HG02571 (cell line): ENCODE results near the gene CDC14A.
"Not testable (repeated sequence)": the region's sequence is repeated elsewhere in the genome, so short reads cannot be mapped to it uniquely, and the experiment has no call there.

Experiments
- ATAC-seq: cut with Tn5 transposase; IDR thresholded peaks from one replicate; pipeline ENCODE4 v1.9.1; 2021; ENCODE audit warnings: mild to moderate bottlenecking, moderate library complexity; ENCODE audit not compliant: unreplicated experiment

Gene CDC14A

DNA sequence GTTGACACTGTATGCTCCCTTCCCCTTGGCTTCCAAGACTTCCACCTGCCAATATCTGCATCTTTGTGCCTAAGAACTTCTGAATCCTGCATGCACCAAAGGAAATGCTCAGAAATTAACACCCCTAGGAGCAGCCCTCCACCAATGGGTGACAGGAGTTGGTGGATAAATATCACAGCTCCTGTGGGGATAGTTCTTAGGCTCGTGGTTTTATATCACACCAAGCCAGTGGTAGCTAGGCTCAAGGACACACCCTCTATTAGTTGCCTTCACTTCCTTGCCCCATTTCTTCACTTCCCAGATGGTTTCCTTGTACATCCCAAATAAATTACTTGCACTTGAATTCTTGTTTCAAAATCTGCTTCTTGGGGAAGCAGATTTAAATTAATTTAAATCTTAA lies 16.9 kb upstream of the CDC14A start:
- ATAC-seq, result no peak

DNA sequence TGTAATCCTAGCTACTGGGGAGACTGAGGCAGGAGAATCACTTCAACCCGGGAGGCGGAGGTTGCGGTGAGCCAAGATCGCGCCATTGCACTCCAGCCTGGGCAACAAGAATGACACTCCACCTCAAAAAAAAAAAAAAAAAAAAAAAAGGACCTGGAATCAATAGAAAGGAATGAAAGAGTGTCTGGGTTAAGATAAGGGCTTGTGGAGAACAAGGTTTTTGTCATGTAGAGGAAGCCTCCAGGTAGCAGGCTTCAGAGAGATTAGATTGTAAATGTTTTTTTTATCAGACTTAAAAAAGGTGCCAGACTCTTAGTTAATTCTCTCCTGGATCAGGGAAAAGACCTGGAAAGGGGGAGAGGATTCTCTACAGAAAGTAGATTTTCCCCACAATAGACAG lies 14.4 kb upstream of the CDC14A start:
- not testable (repeated sequence) for ATAC-seq

DNA sequence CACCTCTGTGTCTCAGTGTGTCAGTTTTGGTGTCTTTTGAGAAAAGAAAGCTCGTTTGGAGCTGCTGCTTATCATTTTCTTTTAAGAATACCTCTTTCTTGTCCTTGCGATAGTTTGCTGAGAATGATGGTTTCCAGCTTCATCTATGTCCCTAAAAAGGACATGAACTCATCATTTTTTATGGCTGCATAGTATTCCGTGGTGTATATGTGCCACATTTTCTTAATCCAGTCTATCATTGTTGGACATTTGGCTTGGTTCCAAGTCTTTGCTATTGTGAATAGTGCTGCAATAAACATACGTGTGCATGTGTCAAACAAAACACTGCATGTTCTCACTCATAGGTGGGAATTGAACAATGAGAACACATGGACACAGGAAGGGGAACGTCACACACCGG lies 12.6 kb upstream of the CDC14A start:
- ATAC-seq, result not testable (repeated sequence)

DNA sequence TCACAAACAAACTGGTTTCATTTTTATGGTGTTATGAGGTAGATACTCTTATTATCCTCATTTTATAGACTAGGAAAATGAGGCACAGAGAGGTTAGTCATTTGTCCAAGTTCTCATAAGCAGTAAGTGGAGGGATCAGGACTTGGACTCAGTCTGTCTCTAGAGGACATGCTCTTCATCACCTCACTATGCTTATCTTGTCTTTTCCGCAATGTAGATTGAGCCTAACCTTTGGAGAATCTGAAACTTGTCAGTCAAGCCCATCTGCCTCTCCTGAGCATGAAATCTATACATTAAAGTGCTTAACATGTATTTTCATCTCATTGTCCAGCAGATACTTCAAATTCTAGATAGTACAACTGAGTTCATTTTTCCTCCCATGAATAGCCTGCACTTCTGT lies 11.8 kb upstream of the CDC14A start:
- no peak for ATAC-seq

DNA sequence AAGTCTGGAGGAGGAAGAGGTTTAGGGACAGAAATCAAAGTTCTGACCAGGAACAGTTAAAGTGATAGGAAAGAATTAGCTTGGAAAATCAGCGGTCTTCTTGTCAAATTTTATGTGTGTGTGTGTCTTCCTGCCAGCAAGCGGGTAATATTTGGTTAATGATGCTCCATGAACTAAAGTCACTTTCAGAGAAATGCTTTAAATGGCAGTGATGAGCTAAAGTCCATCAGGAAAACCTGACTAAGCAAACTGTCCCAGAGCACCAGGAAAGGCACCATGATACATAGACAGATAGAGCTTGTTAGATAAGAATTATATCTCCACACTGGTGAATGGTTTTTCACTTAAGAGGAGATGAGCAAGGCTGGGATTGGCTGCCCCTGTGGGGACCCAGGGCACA lies 10.0 kb upstream of the CDC14A start:
- no peak for ATAC-seq

DNA sequence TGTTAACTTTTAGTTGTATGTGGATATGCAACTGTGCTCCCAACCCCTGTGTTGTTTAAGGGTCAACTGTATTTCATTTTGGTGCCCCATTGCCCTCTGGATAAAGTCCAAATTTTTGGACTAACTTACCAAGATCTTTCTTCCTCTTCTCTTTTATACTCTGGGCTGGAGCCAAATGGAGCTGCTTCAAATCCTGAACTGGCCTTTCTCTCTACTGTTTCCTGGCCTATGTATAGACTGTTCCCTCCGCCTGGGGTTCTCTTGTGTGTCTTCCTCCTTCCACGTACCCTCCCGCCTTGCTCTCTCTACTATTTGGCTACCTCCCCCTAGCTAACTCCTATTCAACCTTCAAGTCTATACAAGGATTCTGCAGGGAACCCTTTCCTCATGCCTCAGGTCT lies 8.4 kb upstream of the CDC14A start:
- ATAC-seq, result no peak

DNA sequence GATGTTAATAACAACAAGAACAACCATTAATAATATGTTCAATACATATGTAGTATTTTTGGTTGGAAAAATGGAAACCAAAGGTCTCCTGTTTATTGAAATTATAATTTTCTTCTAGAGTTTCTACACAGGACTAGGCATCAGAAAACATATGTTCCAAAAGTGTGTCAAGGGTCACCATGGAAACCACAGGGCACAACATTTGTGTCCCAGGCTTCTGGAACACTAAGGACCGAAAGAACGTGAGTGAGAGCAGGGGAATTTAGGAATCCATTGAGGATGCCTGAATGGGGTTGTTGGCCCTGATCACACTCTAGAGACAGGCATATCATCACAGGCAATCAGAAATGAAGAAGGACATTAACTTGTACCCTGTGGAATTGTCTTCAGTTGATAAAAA lies 7.5 kb upstream of the CDC14A start:
- ATAC-seq, result no peak

DNA sequence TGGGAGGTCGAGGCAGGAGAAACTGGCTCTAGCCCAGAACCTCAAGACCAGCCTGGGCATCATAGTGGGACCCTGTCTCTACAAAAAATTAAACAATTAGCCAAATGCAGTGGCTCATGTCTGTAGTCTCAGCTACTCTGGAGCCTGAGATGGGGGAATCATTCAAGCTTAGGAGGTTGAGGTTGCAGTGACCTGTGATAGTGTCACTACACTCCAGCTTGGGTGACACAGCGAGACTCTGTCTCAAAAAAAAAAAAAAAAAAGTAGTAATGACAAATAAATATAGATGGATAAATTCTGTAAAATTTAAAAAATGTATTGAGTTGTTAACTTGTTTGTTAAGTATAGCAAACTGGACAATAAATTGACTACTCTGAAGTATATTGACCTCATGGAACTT lies 5.9 kb upstream of the CDC14A start:
- ATAC-seq, result no peak

DNA sequence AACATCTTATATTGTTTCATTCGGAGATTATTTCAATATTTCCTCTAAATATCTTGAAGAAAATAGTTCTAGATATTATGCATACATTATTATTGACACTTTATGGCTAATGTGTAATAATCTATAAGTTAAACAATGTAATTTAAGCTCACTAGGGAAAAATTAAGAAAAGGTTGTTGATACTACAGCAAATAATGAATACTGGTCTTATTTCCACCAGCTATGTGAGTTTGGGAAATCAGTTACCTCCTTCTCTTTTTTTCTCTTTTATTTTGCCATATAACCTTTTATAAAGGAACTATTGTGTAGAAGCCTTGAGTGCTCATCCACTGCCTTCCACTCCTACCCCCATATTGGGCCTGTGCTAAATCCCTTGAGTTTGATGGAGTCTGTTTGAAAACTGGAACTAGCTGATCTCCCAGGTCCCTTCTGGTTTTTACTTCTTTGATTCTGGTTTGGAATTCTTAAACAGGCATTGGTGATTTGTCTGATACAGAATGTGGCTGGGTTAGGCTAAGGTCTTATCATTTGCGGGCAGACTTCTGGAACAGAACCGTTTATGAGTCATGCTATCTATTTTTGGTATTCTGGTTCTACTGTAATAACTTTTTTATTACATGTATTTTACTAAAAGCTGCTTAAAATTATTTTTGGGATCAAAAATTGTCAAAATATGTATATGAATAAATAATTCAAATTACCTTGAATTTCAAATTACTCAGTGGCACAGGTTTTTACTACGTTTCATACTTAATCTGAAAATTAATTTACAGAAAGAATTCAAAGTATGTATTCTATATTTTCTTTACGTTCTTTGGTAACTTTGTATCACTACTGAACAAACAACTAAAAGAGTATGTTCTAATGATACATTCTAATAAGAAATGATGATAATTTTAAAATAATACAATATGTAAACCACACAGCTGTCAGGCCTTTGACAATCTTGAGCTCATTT lies 5.0 kb upstream of the CDC14A start:
- no peak for ATAC-seq

DNA sequence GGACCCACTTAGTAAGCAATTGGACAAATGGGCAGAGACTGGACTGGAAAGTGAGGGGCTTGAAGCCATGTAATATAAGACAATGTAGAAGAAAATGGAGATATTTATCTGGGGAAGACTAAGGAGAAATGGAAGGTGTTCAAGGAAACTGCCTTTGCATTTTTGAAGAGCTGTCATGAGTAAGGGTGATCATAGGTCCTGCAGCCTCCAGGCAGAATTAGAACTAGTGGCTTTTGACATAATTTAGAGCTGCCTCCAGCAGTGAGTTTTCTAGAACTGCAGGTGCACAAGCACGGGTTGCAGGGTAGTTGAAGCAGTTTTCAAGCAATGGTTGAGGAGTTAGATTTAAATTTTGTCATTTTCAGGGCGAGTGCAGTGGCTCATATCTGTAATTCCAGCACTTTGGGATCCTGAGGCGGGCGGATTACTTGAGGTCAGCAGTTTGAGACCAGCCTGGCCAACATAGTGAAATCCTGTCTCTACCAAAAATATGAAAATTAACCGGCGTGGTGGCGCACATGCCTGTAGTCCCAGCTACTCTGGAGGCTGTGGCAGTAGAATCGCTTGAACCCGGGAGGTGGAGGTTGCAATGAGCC lies 3.7 kb upstream of the CDC14A start:
- ATAC-seq, result no peak

DNA sequence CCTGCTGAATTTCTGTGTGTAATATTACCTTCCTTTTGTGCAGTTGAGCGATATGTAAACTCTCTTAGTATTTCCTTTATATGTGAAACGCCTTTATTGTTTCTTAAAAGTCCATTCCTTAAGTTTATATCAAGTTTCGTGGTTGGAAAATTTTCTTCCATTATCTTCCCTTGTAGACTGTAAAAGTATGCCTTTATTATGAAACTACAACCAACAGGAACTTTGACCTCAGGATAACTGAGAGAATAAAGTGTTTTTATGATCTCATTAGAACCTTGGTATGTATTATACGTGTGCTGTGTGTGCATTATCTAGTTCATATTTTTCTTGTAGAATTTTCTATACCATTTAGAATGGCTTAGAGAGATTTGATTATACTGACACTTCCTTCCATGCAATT lies 3.1 kb upstream of the CDC14A start:
- no peak for ATAC-seq

DNA sequence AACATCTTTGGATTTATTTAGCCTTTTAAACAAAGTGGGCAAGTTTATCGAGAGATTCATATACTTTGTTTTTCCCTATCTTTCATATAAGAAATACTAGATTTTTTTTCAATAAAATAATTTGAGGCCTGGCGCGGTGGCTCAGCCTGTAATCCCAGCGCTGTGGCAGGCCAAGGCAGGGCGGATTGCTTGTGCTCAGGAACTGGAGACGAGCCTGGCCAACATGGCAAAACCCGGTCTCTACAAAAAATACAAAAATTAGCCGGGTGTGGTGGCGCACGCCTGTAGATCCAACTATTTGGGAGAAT lies 1.6 kb upstream of the CDC14A start:
- no peak for ATAC-seq

DNA sequence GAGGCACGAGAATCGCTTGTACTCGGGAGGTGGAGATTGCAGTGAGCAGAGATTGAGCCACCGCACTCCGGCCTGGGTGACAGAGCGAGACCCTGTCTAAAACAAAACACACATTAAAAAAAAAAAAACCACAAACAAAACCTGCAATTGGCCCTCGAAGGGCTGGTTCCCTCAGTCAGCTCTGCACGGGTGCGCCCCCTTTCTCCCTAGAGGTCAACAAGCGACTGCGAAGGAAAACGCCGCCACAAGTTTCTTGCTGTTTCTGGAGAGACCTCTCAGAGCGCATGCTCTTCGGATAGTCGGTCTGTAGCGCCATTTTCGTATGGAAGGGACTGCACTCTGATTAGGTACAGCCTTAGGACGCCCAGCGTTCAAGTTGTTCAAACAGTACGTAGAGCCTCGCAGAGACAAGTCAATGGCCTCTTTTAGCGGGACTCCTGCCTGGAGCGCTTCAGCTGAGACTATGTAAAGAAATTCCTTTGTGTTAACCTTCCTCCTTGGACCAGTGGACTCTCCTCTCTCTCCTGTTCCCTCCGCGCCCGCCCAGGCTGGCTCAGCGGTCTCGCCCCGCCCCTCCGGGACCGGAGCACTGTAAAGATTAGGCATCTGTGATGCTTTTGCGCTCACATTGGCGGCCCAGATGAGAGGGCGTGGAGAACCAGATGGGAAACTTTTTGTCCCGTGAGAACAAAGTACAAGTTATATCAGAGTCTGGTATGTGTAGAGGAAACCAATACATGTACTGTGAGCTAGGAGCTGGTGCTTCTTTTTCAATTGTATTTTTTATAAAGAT lies 1.0 kb upstream of the CDC14A start:
- peak; percentile 63 for ATAC-seq

DNA sequence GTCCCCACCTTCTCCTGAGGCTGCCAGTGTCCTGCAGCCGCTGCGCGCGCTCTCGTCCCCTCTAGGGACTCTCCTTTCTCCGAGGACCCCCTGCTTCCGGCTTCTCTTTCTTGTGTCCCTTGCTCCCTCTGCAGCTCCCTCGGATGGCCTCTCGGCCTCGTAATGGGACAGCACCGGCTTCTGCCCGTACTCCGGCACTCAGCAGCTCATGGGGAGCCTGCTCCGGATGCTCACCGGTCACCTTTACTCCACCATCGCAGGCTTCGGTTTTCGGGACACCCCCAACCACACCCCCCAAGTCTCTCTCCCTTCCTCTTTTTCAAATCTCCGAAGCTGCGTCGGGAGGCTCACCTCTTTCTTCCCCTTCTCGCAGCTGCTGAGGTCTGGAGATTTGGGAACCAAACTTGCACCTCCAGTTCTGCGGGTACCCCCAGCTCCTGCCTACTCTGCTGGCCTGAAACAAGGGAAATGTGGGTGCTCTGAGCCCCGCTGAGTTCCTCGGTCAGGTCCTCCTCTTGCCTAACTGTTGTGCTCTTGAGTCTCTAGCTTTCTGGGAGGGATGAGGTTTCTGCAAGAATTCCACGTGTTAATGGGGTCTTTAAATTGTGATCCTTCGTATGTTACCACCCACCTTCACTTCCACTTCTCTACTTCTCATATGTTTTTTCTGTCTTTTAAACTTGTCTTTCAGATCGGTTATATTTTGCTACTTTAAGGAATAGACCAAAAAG lies 930 bp downstream of the CDC14A start:
- ATAC-seq, result peak; percentile 32

DNA sequence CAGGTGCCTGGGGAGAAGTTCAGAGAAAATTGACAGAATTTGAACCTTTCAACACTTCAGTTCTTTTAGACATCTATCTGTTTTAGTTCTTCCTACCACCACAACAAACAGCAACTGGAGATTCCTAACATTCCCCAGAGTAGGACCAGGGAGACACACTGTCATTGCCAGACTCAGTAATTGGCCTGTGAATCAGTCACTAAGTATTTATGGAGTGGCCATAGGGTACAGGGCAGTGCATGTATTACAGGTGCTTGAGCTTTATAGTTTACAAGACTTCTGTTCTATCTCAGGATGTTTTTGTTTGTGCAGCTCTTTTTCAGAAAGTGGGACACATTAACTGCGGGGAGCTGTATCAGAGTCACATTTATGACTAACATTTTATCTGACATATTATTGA lies 1.7 kb downstream of the CDC14A start:
- ATAC-seq, result no peak

DNA sequence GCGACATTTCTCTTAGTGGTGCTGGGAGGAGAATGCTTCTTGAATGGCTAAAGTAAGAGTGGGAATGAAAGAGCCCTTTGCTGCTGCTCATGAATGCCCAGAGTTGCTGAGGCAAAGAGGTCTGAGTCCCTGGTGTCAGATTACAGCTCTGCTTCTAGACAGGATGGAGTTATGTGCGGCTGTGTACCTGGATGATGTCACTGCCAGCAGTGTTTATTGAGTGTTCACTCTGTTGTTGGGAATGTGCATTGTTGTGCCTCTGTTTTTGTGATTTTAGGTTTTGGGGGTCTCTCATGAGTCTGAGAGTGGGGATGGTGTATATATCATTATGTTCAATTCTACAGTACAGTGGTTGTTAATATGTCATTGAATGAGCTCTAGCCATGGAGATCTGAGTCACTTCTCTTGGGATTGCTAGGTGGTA lies 2.7 kb downstream of the CDC14A start:
- ATAC-seq, result no peak

DNA sequence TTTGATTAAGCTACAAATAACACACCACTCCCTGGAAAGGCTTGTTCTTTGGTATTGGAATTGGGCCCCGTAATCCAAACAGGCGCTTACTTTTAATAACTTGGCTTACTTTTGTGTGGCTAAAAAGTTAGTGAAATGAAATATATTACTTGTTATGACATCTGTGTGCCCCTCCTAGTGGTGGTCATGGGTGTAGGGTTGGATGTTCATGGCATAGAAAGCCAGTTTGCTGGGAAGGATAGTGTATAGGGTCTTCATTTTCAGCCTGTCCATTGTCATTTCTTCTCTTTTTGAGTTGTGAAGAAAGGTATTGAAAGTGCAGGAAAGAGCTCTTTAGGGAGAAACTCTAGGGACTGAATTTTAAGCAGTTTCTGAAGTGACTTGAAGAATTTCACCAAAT lies 5.9 kb downstream of the CDC14A start:
- no peak for ATAC-seq

DNA sequence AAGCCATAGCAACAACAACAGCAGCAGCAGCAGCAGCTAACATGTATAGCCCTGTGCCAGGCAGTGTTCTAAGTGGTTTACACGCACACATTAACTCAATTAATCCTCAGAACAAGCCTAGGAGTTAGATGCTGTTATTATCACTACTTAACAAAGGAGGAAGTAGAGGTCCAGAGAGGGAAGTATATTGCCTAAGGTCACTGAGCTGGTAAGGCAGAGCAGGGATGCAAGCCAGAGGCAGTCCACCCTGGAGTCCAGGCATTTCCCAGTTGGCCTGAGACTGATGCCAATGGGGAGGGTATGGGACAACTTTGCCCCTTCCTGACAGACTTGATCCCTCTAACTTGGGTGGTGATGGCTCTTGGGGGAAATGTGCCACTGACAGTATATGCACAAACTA lies 6.8 kb downstream of the CDC14A start:
- ATAC-seq, result no peak

DNA sequence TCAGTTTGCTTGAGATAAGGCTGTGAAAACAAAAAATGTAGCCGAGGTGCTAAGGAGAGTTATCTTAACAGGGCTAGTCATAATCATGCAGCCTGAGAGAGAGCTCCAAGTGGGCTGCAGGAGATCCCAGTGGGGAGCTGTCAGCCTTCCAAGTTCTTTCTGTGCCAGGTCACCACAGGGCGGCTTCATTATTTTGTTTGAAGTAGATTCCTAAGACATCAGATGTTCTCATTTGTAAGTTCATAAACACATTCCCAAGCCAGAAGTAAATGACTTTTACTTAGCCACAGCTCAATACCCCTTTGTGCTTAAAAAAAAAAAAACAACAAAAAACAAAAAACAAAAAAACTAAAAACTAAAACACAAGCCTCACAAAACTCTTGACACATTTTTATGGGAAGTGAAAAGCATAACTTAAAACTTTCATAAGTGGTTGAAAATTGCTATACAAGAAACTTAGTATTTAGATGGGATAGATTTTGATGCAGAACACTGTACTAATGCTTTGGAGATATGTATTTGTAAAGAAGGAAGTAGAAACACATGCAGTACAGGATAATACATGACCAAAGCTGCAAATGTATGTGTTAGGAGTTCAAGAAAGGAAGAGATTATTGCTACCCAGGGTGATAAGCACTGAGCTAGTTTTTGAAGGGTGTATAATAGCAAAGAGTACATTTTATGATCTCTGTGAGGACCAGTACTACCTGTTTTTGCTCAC lies 8.6 kb downstream of the CDC14A start:
- ATAC-seq, result no peak

DNA sequence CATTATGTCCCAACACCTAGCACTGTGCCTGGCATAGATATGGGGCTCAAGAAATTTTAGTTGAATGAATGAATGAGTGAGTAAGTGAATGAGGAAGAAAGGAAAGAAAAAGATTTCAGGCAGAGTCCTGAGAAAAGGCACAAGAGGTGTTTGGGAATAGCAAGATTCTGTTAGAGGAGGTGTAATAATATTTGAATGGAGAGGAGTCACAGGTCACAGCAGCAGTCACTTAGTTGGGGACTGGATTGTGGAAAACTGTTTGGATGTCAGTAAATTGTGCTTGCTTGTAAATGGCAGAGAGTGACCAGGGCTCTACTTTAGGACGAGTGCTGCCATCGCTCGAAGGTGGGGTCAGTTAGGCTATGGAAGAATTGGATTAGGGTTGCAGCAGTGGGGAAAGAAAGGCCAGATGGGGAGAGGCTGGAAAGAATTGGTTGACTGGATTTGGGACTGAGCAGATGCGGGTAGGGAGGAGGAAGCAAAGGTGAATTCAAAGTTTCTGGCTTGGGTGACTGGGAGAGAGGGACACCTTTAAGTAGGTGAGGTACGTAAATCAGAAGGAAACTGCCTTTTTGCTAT lies 9.3 kb downstream of the CDC14A start:
- ATAC-seq, result no peak
